ENCODE results near the gene ZNF785. TPM values are rescaled to one million over a fixed set of nuclear protein-coding genes. Genes with fewer than 3 reads are reported as not detected.

Gene ZNF785
- total and polyA plus RNA-seq, 2 of the 13 experiments (the other 11 are each of a cell fraction or from before 2014, with no cell fraction given): 0.01 TPM; not detected in 1

DNA sequence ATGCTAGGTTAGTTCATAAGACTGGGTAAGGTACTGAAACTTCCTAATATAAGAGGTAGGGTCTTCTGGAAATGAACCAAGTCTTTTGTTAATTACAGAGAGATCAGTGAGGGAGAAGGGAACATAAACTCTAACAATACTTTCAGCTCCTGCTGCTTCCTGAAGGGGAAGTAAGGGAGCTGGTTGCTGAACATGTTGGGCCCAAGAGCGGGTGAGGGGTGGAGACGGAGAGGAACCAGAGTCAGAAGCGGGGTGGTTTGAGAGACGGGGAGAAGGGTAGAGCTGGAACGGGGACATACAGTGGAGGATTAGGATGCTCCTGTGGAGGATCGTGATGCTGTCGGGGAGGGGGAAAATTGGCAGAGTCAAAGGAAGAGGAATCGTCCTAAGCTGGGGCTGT lies 39.4 kb downstream of the ZNF785 start (continued):
- TF ChIP-seq NFE2 (CRISPR knock-in tag; IDR thresholded peaks at IDR 0.05) (no peak), ZNF224 (CRISPR knock-in tag; IDR thresholded peaks at IDR 0.05) (no peak), PHF20 (CRISPR knock-in tag; IDR thresholded peaks at IDR 0.05) (no peak), ZNF264 (CRISPR knock-in tag; IDR thresholded peaks at IDR 0.05) (no peak)

DNA sequence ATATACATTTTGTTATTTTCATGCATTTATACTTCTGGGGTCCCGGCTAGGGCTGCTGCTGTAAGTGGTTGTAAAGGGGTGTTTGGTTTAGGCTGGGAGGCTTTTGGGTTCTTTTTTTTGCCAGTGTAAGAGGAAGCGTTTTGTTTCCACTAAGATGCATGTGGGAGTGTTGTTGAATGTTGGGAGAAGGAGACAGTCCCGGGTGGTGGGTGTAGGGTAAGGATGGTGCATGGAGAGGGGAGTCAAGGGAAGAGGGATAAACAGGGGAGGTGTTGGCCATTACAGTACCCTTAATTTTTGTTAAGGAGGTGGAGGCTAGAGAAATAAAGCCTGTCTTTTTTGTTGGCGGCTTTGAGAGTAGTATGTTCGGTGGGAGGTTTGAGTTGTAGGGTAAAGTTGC lies 42.4 kb downstream of the ZNF785 start:
- BruUV-seq (replicated peaks): no TSS peak
- CTCF ChIA-PET (ENCODE audit: low intra/inter-chr PET ratio, low total read pairs): no interaction called here
- 97% methylated on average over 5 of the region's 5 CpGs for WGBS (ENCODE audit: low lambda C conversion rate)

DNA sequence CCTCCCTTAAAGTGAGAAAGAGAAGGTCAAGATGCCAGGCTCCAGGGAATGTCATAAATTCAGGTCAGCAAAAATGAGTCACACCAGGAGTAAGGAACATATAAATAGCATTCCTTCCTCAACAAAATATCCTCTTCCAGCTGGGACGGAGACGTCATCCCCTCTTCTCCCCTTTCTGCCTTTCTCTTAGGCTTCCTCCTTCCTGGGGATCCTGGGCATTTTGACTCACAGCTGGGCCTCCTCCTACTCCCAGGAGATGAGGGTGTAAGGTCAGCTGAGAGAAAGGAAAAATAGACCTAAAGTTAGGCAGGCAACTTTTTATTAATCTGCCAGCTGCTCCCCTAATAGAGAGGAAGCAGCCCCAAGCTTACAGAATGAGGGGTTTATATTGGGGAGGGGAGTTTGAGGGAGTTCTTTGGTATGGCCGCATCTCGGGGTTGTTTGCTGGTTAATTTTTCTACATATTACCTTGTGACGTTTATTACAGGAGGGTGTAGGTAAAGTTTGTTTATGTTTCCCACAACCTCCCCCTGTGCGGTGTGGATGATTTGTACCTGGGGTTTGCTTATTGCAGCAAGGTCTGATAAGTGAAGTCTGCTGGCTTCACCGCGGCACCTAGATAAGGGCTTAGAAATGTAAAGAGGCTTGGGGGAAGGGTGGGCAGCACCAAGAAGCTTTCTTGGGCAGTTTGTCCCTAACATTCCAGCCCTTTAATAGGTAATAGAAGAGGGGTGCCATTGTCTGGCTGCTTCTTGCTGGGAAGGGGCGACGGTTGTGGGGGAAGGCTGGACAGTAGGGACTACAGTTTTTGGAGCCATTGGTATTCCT lies 43.8 kb downstream of the ZNF785 start:
- CTCF ChIA-PET (ENCODE audit: low intra/inter-chr PET ratio, low total read pairs): no interaction called here
- peak overlapping the region; percentile 67 for H3K9ac ChIP-seq (ENCODE audit: insufficient read depth, low read depth, low read length)
- H3K79me2 ChIP-seq (ENCODE audit: insufficient read depth, low read length): no peaks in the 10 kb centered on the region
- POLR2A ChIA-PET: interaction anchor here (1.0 to 4.0 kb wide), 7 partner anchors 10 to 148 kb away, joined by 3 to 30 read pairs (median 6); partner anchors contain the start of genes DCTPP1, ZNF688, ZNF689 and ZNF764
- no peaks in the 10 kb centered on the region for H3K9me3 ChIP-seq (ENCODE audit: low read length)
- 3% methylated on average over 10 of the region's 10 CpGs for WGBS (ENCODE audit: low lambda C conversion rate)
- peak overlapping the region; percentile 48 to 63 (median 58) for H3K4me3 ChIP-seq (replicated peaks in 1 of 3; ENCODE audit: insufficient read depth in 1 of 3, low read depth in 2 of 3, low read length in 3 of 3)
- DNase-seq (ENCODE audit: low spot score): peak; percentile 47
- H3K4me2 ChIP-seq (ENCODE audit: low read depth, low read length): peak overlapping the region; percentile 97
- no TSS peak for BruUV-seq (replicated peaks)
- FAIRE-seq: peak; percentile 21
- H3K36me3 ChIP-seq (replicated peaks in 1 of 2; ENCODE audit: control insufficient read depth in 1 of 2, insufficient read depth in 2 of 2, low read length in 2 of 2): no peaks in the 10 kb centered on the region
- no peak overlapping the region for H2AFZ ChIP-seq (ENCODE audit: low read length)
- H4K20me1 ChIP-seq (ENCODE audit: insufficient read depth, low read length): no peaks in the 10 kb centered on the region
- in situ Hi-C loops (cut with HindIII; ENCODE audit: extremely low pct_ligation_motif_present, low pct_unique_long_range_greater_than_20kb) (no loop called here), intact Hi-C loops (cut with micrococcal nuclease; ENCODE audit: unreplicated experiment) (loop anchor here (5.0 kb wide), 1 partner anchor 76 kb away; no protein-coding TSS in a partner anchor)
- peak; percentile 43 for ATAC-seq
- H3K27ac ChIP-seq (ENCODE audit: extremely low read length, insufficient read depth, low read length): peak overlapping the region; percentile 62
- peaks cover 72% of the 10 kb centered on the region for H3K4me1 ChIP-seq (ENCODE audit: insufficient read depth, low read length)
- H3K27me3 ChIP-seq (ENCODE audit: control insufficient read depth in 1 of 2, insufficient read depth in 2 of 2, low read length in 2 of 2): no peaks in the 10 kb centered on the region
- TF ChIP-seq ZNF263 (CRISPR knock-in tag; IDR thresholded peaks at IDR 0.05): no peak
- TF ChIP-seq, protein P1, sequence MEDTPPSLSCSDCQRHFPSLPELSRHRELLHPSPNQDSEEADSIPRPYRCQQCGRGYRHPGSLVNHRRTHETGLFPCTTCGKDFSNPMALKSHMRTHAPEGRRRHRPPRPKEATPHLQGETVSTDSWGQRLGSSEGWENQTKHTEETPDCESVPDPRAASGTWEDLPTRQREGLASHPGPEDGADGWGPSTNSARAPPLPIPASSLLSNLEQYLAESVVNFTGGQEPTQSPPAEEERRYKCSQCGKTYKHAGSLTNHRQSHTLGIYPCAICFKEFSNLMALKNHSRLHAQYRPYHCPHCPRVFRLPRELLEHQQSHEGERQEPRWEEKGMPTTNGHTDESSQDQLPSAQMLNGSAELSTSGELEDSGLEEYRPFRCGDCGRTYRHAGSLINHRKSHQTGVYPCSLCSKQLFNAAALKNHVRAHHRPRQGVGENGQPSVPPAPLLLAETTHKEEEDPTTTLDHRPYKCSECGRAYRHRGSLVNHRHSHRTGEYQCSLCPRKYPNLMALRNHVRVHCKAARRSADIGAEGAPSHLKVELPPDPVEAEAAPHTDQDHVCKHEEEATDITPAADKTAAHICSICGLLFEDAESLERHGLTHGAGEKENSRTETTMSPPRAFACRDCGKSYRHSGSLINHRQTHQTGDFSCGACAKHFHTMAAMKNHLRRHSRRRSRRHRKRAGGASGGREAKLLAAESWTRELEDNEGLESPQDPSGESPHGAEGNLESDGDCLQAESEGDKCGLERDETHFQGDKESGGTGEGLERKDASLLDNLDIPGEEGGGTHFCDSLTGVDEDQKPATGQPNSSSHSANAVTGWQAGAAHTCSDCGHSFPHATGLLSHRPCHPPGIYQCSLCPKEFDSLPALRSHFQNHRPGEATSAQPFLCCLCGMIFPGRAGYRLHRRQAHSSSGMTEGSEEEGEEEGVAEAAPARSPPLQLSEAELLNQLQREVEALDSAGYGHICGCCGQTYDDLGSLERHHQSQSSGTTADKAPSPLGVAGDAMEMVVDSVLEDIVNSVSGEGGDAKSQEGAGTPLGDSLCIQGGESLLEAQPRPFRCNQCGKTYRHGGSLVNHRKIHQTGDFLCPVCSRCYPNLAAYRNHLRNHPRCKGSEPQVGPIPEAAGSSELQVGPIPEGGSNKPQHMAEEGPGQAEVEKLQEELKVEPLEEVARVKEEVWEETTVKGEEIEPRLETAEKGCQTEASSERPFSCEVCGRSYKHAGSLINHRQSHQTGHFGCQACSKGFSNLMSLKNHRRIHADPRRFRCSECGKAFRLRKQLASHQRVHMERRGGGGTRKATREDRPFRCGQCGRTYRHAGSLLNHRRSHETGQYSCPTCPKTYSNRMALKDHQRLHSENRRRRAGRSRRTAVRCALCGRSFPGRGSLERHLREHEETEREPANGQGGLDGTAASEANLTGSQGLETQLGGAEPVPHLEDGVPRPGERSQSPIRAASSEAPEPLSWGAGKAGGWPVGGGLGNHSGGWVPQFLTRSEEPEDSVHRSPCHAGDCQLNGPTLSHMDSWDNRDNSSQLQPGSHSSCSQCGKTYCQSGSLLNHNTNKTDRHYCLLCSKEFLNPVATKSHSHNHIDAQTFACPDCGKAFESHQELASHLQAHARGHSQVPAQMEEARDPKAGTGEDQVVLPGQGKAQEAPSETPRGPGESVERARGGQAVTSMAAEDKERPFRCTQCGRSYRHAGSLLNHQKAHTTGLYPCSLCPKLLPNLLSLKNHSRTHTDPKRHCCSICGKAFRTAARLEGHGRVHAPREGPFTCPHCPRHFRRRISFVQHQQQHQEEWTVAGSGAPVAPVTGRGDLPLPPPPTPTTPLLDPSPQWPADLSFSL (CRISPR knock-in tag; IDR thresholded peaks at IDR 0.05): 0 out of 2 replicates have a peak, but pooled peaks have one; percentile 21
- no peak for TF ChIP-seq ZNF546 (CRISPR knock-in tag; conservative IDR thresholded peaks at IDR 0.05)

More for the DNA sequence above, 42.4 kb downstream of the ZNF785 start:
- Histone ChIP-seq H3K36me3 (replicated peaks in 1 of 2; ENCODE audit: control insufficient read depth in 1 of 2, insufficient read depth in 2 of 2, low read length in 2 of 2) (no peaks in the 10 kb centered on the region), H3K27me3 (ENCODE audit: control insufficient read depth in 1 of 2, insufficient read depth in 2 of 2, low read length in 2 of 2) (no peaks in the 10 kb centered on the region), H3K4me3 (replicated peaks in 1 of 3; ENCODE audit: insufficient read depth in 1 of 3, low read depth in 2 of 3, low read length in 3 of 3) (no peak overlapping the region), H2AFZ (ENCODE audit: low read length) (no peak overlapping the region), H3K9me3 (ENCODE audit: low read length) (no peaks in the 10 kb centered on the region), H3K79me2 (ENCODE audit: insufficient read depth, low read length) (no peaks in the 10 kb centered on the region), H3K9ac (ENCODE audit: insufficient read depth, low read depth, low read length) (no peak overlapping the region), H3K4me1 (ENCODE audit: insufficient read depth, low read length) (peaks cover 74% of the 10 kb centered on the region), H4K20me1 (ENCODE audit: insufficient read depth, low read length) (no peaks in the 10 kb centered on the region), H3K27ac (ENCODE audit: extremely low read length, insufficient read depth, low read length) (no peak overlapping the region), H3K4me2 (ENCODE audit: low read depth, low read length) (peak overlapping the region; percentile 97; the same call in 1 of the 2 replicates)
- ATAC-seq (no peak), DNase-seq (ENCODE audit: low spot score) (no peak), FAIRE-seq (no peak)
- in situ Hi-C loops (cut with HindIII; ENCODE audit: extremely low pct_ligation_motif_present, low pct_unique_long_range_greater_than_20kb): no loop called here
- intact Hi-C loops (cut with micrococcal nuclease; ENCODE audit: unreplicated experiment): loop anchor here (5.0 kb wide), 1 partner anchor 74 kb away; no protein-coding TSS in a partner anchor
- POLR2A ChIA-PET: interaction anchor here (1.5 to 4.0 kb wide), 2 partner anchors 15 kb away, joined by 6 to 30 read pairs; partner anchors contain the start of gene ZNF764
- no peak for TF ChIP-seq IKZF4 (CRISPR knock-in tag; IDR thresholded peaks at IDR 0.05; ENCODE audit: borderline replicate concordance, low read depth, not compliant biosample characterization)
